Keratinocyte (primary cell): Measurements from ENCODE around the gene JMJD7. TPM values are rescaled to one million over a fixed set of nuclear protein-coding genes. Genes with fewer than 3 reads are reported as not detected.

Experiments used
- DNase-seq: peaks from one replicate; pipeline ENCODE4 v3.0.0-alpha.2; 2011; ENCODE audit warnings: low read depth, missing footprints, low spot score
- FAIRE-seq: peaks from 2 replicates; lab custom pipeline; 2011; peaks lifted over from hg19 to GRCh38; lab: Jason Lieb, UNC
- H2AFZ ChIP-seq: 2 replicates; pipeline ENCODE4 v1.6.0; 2012; ENCODE audit warnings: low read length, control low read depth, inconsistent platforms; ENCODE audit not compliant: control insufficient read depth
- H3K27ac ChIP-seq: 2 replicates; pipeline ENCODE4 v1.5.1; 2011; ENCODE audit warnings: low read length; ENCODE audit not compliant: control insufficient read depth, insufficient read depth
- H3K27me3 ChIP-seq: 3 replicates; pipeline ENCODE4 v1.6.0; 2011; ENCODE audit warnings: low read length; ENCODE audit not compliant: control insufficient read depth, insufficient read depth; ENCODE audit errors: extremely low read depth
- H3K36me3 ChIP-seq, 2 experiments: 2 replicates in 1 of 2; 3 replicates in 1 of 2; pipeline ENCODE4 v1.5.1; 2011; ENCODE audit warnings: low read length in 2 of 2, mild to moderate bottlenecking in 1 of 2; ENCODE audit not compliant: control insufficient read depth in 2 of 2, insufficient read depth in 2 of 2; ENCODE audit errors: extremely low read depth in 1 of 2
- H3K4me1 ChIP-seq: 3 replicates; pipeline ENCODE4 v1.5.1; 2011; ENCODE audit warnings: low read length; ENCODE audit not compliant: control insufficient read depth, insufficient read depth; ENCODE audit errors: extremely low read depth
- H3K4me2 ChIP-seq: 3 replicates; pipeline ENCODE4 v1.6.0; 2011; ENCODE audit warnings: low read depth, low read length; ENCODE audit not compliant: control insufficient read depth, insufficient read depth; ENCODE audit errors: extremely low read depth
- H3K4me3 ChIP-seq, 3 experiments: fragments of 200-600 bp in 1 of 3; sonication (generic) in 1 of 3; 2 replicates in 2 of 3; 3 replicates in 1 of 3; pipeline ENCODE4 v1.5.1; 2011 to 2016; ENCODE audit warnings: low read length in 3 of 3, mild to moderate bottlenecking in 3 of 3, control low read depth in 2 of 3, inconsistent platforms in 1 of 3, low read depth in 1 of 3, mixed read lengths in 1 of 3, mixed run types in 1 of 3, moderate library complexity in 1 of 3; ENCODE audit not compliant: control insufficient read depth in 2 of 3, insufficient read depth in 2 of 3; ENCODE audit errors: extremely low read depth in 1 of 3
- H3K79me2 ChIP-seq: 2 replicates; pipeline ENCODE4 v1.6.0; 2012; ENCODE audit warnings: low read length; ENCODE audit not compliant: control insufficient read depth, insufficient read depth
- H3K9ac ChIP-seq: 3 replicates; pipeline ENCODE4 v1.6.0; 2011; ENCODE audit warnings: low read length; ENCODE audit not compliant: control insufficient read depth, insufficient read depth; ENCODE audit errors: extremely low read depth
- H3K9me1 ChIP-seq: 3 replicates; pipeline ENCODE4 v1.6.0; 2011; ENCODE audit warnings: low read length; ENCODE audit not compliant: control insufficient read depth, insufficient read depth; ENCODE audit errors: extremely low read depth
- H3K9me3 ChIP-seq: 2 replicates; pipeline ENCODE4 v1.5.1; 2012; ENCODE audit warnings: low read depth, low read length; ENCODE audit not compliant: control insufficient read depth
- H4K20me1 ChIP-seq: 3 replicates; pipeline ENCODE4 v1.6.0; 2011; ENCODE audit warnings: low read length; ENCODE audit not compliant: control insufficient read depth, insufficient read depth; ENCODE audit errors: extremely low read depth
- EZH2 ChIP-seq: IDR thresholded peaks from one replicate; pipeline ENCODE4 v1.6.1; 2012; ENCODE audit warnings: inconsistent platforms, mild to moderate bottlenecking, low read length, moderate library complexity
- dilution Hi-C: fragments of 300-500 bp; cut with MboI; formaldehyde crosslinking; loops from one replicate; pipeline ENCODE4 v1.7.0; 2020; ENCODE audit warnings: low sequenced_read_pairs; ENCODE audit not compliant: extremely low pct_ligation_motif_present
- polyA plus RNA-seq, 5 experiments: library from polyadenylated mRNA; depleted of rRNA in 3 of 5; stranded (reverse) in 3 of 5; stranded (forward) in 1 of 5; unstranded in 1 of 5; fragments of >200 nt; gene quantifications; 1 replicate in 1 of 5; 2 replicates in 3 of 5; 3 replicates in 1 of 5; pipeline versions ENCODE4 v1.2.1 to v1.2.3, GENCODE V29; 2011 to 2012; ENCODE audit warnings: missing spikeins in 2 of 5, low read depth in 1 of 5, low replicate concordance in 1 of 5
- TF ChIP-seq, protein P1 (sequence below), 3 experiments: IDR thresholded peaks in 1 of 3; conservative IDR thresholded peaks in 1 of 3; optimal IDR thresholded peaks in 1 of 3; 2 replicates in 2 of 3; 3 replicates in 1 of 3; pipeline versions ENCODE3 to v1.5.1; 2011; ENCODE audit warnings: low read length in 3 of 3, mild to moderate bottlenecking in 3 of 3, moderate library complexity in 2 of 3, control low read depth in 1 of 3, inconsistent platforms in 1 of 3; ENCODE audit not compliant: insufficient read depth in 2 of 3; ENCODE audit errors: extremely low read depth in 1 of 3

Gene JMJD7
- polyA plus RNA-seq, 1 donor (not counting 4 experiments of a cell fraction or from before 2014, with no cell fraction given) = 8.2 TPM

DNA sequence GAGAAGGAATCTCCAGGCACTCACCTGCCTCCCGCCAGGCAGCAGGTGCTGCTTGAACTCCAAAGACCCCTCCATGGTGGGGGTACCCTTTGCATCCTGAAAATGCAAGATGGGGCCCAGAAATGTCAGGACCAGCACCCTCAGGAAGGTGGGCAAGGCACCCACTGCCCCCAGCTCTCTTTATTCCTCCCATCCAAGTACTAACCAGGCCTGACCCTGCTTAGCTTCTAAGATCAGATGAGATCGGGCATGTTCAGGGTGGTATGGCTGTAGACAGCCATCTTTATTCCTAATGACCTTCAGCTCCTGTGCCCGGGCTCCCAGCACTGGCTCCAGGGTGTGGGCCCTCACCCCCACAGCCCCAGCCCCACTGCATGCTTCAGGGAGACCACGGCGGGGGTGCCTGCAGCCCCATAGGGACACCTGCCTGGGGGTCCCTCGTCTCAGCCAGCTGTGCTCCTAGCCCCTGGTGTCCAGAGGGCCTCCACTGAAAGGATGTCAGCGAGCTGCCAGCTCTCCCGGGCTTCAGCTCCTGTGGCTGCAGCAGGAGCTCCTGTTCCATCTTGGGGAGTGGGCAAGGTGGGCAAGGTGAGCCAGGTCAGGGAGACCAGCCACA, 24.0 kb downstream of the JMJD7 start:
- no peaks in the 10 kb centered on the region for H4K20me1 ChIP-seq
- no peaks in the 10 kb centered on the region for H3K79me2 ChIP-seq
- H3K4me2 ChIP-seq = no peak overlapping the region
- DNase-seq (no peak), FAIRE-seq (no peak)
- H3K9ac ChIP-seq = no peak overlapping the region
- no peak overlapping the region for H3K27ac ChIP-seq
- peaks cover 9 to 14% of the 10 kb centered on the region in 2 experiments for H3K36me3 ChIP-seq
- no peaks in the 10 kb centered on the region for H3K9me3 ChIP-seq
- H3K4me3 ChIP-seq = no peak overlapping the region
- no peaks in the 10 kb centered on the region for H3K9me1 ChIP-seq
- dilution Hi-C loops = no loop called here
- peaks cover 22% of the 10 kb centered on the region for H3K4me1 ChIP-seq
- peaks cover 16% of the 10 kb centered on the region for H3K27me3 ChIP-seq
- no peak overlapping the region for H2AFZ ChIP-seq
- no peak for TF ChIP-seq EZH2
- TF ChIP-seq, protein P1, sequence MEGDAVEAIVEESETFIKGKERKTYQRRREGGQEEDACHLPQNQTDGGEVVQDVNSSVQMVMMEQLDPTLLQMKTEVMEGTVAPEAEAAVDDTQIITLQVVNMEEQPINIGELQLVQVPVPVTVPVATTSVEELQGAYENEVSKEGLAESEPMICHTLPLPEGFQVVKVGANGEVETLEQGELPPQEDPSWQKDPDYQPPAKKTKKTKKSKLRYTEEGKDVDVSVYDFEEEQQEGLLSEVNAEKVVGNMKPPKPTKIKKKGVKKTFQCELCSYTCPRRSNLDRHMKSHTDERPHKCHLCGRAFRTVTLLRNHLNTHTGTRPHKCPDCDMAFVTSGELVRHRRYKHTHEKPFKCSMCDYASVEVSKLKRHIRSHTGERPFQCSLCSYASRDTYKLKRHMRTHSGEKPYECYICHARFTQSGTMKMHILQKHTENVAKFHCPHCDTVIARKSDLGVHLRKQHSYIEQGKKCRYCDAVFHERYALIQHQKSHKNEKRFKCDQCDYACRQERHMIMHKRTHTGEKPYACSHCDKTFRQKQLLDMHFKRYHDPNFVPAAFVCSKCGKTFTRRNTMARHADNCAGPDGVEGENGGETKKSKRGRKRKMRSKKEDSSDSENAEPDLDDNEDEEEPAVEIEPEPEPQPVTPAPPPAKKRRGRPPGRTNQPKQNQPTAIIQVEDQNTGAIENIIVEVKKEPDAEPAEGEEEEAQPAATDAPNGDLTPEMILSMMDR (optimal IDR thresholded peaks at IDR 0.05 in 1 of 3, IDR thresholded peaks at IDR 0.05 in 1 of 3, conservative IDR thresholded peaks at IDR 0.05 in 1 of 3; ENCODE audit: extremely low read depth in 1 of 3, insufficient read depth in 2 of 3, low read length in 3 of 3) = no peak

DNA sequence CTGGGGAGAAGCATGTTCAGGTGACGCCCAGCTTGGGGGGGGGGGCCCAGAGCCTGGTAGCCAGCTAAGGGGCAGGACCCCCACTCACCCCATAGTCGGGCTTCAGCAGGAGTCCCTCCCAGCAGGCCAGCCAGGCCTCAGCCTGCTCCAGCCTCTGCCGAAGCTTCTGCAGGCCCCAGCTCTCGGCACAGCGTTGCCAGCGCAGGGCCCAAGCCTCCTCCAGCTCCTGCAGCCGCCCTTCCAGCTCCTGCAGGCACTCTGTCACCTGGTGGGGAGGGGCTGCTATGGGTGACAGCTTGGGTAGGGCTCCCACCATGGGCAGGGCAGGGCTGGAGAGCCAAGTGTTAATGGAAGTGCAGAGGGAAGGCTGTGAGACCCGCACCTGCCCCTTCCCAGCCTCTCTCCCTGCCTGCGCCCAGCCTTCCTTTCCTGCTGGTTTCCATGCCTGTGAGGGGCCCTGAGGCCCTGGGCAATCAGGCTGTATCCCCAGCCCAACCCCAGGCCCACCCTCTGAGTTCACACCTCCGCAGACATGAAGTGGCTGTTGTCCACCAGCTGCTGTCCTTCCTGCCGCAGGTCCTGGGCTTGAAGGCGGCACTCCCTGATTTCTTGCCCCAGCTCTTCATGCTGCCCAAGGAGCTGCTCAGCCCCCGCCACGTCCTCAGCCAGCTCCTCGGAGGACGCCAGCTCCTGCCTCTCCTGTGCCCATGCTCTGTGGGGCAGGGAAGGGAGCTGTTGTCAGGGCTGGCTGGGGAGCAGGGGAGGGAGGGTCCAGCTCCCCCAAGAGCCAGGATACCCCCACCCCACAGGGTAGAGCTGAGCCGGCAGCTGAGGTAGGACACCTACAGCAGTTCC, 25.1 kb downstream of the JMJD7 start:
- Histone ChIP-seq H2AFZ (no peak overlapping the region), H3K36me3 (peaks cover 2 to 4% of the 10 kb centered on the region in 2 experiments), H3K4me3 (no peak overlapping the region), H3K9ac (no peak overlapping the region), H3K27me3 (peaks cover 16% of the 10 kb centered on the region), H3K4me1 (peaks cover 22% of the 10 kb centered on the region), H3K79me2 (no peaks in the 10 kb centered on the region), H3K9me3 (no peaks in the 10 kb centered on the region), H3K27ac (no peak overlapping the region), H4K20me1 (no peaks in the 10 kb centered on the region), H3K4me2 (no peak overlapping the region), H3K9me1 (no peaks in the 10 kb centered on the region)
- DNase-seq (no peak), FAIRE-seq (no peak)
- dilution Hi-C loops = no loop called here
- TF ChIP-seq EZH2 = no peak
- TF ChIP-seq, protein P1 (optimal IDR thresholded peaks at IDR 0.05 in 1 of 3, IDR thresholded peaks at IDR 0.05 in 1 of 3, conservative IDR thresholded peaks at IDR 0.05 in 1 of 3; ENCODE audit: extremely low read depth in 1 of 3, insufficient read depth in 2 of 3, low read length in 3 of 3) = no peak
